DND-41 (cell line): ENCODE results near the gene NFE2L2.

Experiments used
- ATAC-seq: fragments of 200-7000 bp; cut with Tn5 transposase; 3 replicates; pipeline ENCODE4 v1.9.1; 2021; ENCODE audit warnings: low read depth; ENCODE audit not compliant: insufficient read depth
- DNase-seq: peaks from one replicate; pipeline ENCODE4 v3.0.0-alpha.2; 2020
- H2AFZ ChIP-seq: 2 replicates; pipeline ENCODE4 v1.6.0; 2012; ENCODE audit warnings: low read depth, low read length
- H3K27ac ChIP-seq: 2 replicates; pipeline ENCODE4 v1.5.1; 2012; ENCODE audit warnings: low read length, inconsistent platforms
- H3K27me3 ChIP-seq: fragments of 200-600 bp; sonication (generic); 2 replicates; pipeline ENCODE4 v1.6.0; 2012; ENCODE audit warnings: low read length, mild to moderate bottlenecking, inconsistent platforms; ENCODE audit not compliant: insufficient read depth, poor library complexity
- H3K36me3 ChIP-seq: 2 replicates; pipeline ENCODE4 v1.5.1; 2012; ENCODE audit warnings: low read length, inconsistent platforms; ENCODE audit not compliant: insufficient read depth
- H3K4me1 ChIP-seq: 2 replicates; pipeline ENCODE4 v1.5.1; 2012; ENCODE audit warnings: mild to moderate bottlenecking, low read length; ENCODE audit not compliant: insufficient read depth
- H3K4me2 ChIP-seq: 2 replicates; pipeline ENCODE4 v1.6.0; 2012; ENCODE audit warnings: mild to moderate bottlenecking, moderate library complexity, low read length, inconsistent platforms; ENCODE audit not compliant: insufficient read depth
- H3K4me3 ChIP-seq, 2 experiments: fragments of 200-600 bp in 1 of 2; shearing (Covaris generic) in 1 of 2; 2 replicates each; pipeline ENCODE4 v1.5.1; 2012 to 2016; ENCODE audit warnings: inconsistent platforms in 2 of 2, low read length in 2 of 2, mild to moderate bottlenecking in 2 of 2, low read depth in 1 of 2, moderate library complexity in 1 of 2
- H3K79me2 ChIP-seq: 2 replicates; pipeline ENCODE4 v1.6.0; 2012; ENCODE audit warnings: low read length, inconsistent platforms; ENCODE audit not compliant: insufficient read depth
- H3K9ac ChIP-seq: 2 replicates; pipeline ENCODE4 v1.6.0; 2012; ENCODE audit warnings: low read depth, mild to moderate bottlenecking, inconsistent platforms, low read length, moderate library complexity
- H3K9me3 ChIP-seq: 2 replicates; pipeline ENCODE4 v1.5.1; 2012; ENCODE audit warnings: low read length, moderate library complexity, mild to moderate bottlenecking, inconsistent platforms; ENCODE audit not compliant: insufficient read depth, severe bottlenecking
- H4K20me1 ChIP-seq: 2 replicates; pipeline ENCODE4 v1.6.0; 2012; ENCODE audit warnings: low read length; ENCODE audit not compliant: insufficient read depth
- EZH2 ChIP-seq: IDR thresholded peaks from 3 replicates; pipeline ENCODE4 v1.6.1; 2012; ENCODE audit warnings: borderline replicate concordance, low read depth, mild to moderate bottlenecking, moderate library complexity, low read length, inconsistent platforms; ENCODE audit not compliant: severe bottlenecking
- TF ChIP-seq, protein P1 (sequence below): IDR thresholded peaks from 2 replicates; pipeline ENCODE4 v1.5.1; 2012; ENCODE audit warnings: borderline replicate concordance, low read length, moderate library complexity, mild to moderate bottlenecking; ENCODE audit not compliant: poor library complexity, severe bottlenecking; ENCODE audit errors: extremely low read depth

The NFE2L2 gene

DNA sequence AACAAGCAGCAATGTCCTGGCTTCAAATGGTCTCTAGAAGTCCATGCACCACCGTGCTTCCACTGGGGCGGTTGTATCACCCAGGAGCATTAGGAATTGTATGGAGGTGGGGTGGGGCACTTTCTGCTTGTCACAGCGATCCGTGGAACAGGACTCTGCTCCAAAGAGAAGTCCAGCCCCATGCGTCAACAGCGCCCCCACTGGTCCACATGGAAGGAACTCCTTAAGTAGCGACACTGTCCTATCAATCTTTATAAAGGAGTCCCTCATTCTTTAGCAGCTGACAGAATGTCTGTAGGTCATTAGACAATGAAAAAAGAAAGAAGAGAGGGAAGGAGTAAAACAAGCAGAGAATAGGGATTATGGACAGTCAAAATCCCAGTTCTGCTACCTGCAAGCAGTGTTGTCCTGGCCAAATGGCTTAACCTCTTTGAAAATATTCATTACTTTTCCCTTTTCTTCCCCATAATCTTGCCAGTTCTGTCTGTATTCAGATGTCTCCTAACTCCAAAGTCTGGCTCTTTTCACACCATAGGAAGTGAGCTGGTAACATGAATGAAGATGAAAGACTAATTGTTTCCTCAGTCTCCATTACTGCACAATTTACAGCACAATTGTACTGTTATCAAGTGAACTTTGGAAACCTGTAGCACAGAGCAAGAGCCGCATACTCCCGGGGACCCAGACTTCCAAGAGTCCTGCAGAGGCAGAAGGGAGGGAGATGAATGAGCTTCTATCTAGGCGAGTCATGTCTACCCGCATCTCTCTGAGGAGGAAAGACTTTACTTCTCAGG is 9.9 kb downstream of the NFE2L2 start:
- no peaks in the 10 kb centered on the region for H3K9me3 ChIP-seq
- peaks cover 95% of the 10 kb centered on the region for H4K20me1 ChIP-seq
- no peak overlapping the region for H3K9ac ChIP-seq
- ATAC-seq = 0 out of 3 replicates have a peak, but pooled peaks have one; percentile 36
- peaks cover 27% of the 10 kb centered on the region for H3K4me1 ChIP-seq
- H3K36me3 ChIP-seq = peaks cover 60% of the 10 kb centered on the region
- TF ChIP-seq EZH2 = no peak
- TF ChIP-seq, protein P1, sequence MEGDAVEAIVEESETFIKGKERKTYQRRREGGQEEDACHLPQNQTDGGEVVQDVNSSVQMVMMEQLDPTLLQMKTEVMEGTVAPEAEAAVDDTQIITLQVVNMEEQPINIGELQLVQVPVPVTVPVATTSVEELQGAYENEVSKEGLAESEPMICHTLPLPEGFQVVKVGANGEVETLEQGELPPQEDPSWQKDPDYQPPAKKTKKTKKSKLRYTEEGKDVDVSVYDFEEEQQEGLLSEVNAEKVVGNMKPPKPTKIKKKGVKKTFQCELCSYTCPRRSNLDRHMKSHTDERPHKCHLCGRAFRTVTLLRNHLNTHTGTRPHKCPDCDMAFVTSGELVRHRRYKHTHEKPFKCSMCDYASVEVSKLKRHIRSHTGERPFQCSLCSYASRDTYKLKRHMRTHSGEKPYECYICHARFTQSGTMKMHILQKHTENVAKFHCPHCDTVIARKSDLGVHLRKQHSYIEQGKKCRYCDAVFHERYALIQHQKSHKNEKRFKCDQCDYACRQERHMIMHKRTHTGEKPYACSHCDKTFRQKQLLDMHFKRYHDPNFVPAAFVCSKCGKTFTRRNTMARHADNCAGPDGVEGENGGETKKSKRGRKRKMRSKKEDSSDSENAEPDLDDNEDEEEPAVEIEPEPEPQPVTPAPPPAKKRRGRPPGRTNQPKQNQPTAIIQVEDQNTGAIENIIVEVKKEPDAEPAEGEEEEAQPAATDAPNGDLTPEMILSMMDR = peak; percentile 52
- H3K27me3 ChIP-seq = no peaks in the 10 kb centered on the region
- H3K4me2 ChIP-seq = no peak overlapping the region
- peak overlapping the region; percentile 43; the same call in 1 of the 2 replicates for H3K27ac ChIP-seq
- H2AFZ ChIP-seq = no peak overlapping the region
- no peak overlapping the region for H3K4me3 ChIP-seq
- peaks cover 99% of the 10 kb centered on the region for H3K79me2 ChIP-seq
- no peak for DNase-seq

GRCh38 chr2:177253704-177254103 is 10.8 kb downstream of the NFE2L2 start:
- Histone ChIP-seq H3K36me3 (peaks cover 56% of the 10 kb centered on the region), H2AFZ (no peak overlapping the region), H3K27ac (no peak overlapping the region), H3K4me2 (no peak overlapping the region), H4K20me1 (peaks cover 92% of the 10 kb centered on the region), H3K79me2 (peaks cover 99% of the 10 kb centered on the region), H3K9ac (no peak overlapping the region), H3K27me3 (no peaks in the 10 kb centered on the region), H3K9me3 (no peaks in the 10 kb centered on the region), H3K4me3 (no peak overlapping the region), H3K4me1 (peaks cover 24% of the 10 kb centered on the region)
- DNase-seq (no peak), ATAC-seq (no peak)
- TF ChIP-seq, protein P1 = no peak
- TF ChIP-seq EZH2 = no peak

DNA sequence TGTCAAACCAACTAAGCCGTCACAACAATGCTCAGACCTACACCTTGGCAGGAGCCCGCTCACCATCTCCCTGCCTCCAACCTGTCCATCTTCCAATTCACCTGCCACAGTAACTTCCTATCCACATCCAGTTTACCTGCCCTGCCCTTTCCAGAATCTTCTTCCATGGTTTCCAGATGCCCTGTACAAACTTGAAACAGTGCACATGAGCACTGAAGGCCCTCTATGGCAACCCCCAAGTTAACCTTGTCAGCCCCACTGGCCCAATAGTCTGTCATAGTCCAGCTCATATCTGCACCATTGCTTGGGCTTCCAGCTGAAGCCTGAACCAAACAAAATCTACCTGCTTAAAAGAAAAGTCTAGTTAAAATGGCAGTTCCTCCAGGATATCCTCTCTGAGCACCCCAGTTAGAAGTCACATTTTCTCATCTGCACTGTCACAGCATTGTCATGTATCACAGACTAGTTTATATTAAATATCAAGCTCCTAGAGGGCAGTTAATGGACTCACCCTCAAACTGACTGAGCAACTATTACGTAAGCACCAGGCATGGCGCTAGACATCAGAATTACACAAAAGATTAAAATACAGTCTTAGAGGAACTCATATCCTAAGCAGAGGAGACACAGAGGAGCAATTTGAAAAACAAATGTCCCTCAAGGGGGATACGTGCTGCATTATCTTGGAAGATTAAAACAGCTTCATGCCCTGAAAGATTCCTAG is 11.6 kb downstream of the NFE2L2 start:
- Histone ChIP-seq H3K27me3 (no peaks in the 10 kb centered on the region), H3K36me3 (peaks cover 55% of the 10 kb centered on the region), H3K9ac (no peak overlapping the region), H4K20me1 (peaks cover 93% of the 10 kb centered on the region), H3K4me1 (peaks cover 24% of the 10 kb centered on the region), H3K27ac (peak overlapping the region; percentile 14; the same call in 1 of the 2 replicates), H3K4me3 (no peak overlapping the region), H3K9me3 (no peaks in the 10 kb centered on the region), H3K4me2 (no peak overlapping the region), H2AFZ (no peak overlapping the region), H3K79me2 (peaks cover 99% of the 10 kb centered on the region)
- TF ChIP-seq EZH2 = no peak
- TF ChIP-seq, protein P1 = no peak
- ATAC-seq = no peak
- DNase-seq = no peak
